ENCODE results near the gene DOCK1. TPM values are rescaled to one million over a fixed set of nuclear protein-coding genes. Genes with fewer than 3 reads are reported as not detected.

DOCK1 gene
- total RNA-seq, 1 experiment from 2014 or later: 22.0 TPM

DNA sequence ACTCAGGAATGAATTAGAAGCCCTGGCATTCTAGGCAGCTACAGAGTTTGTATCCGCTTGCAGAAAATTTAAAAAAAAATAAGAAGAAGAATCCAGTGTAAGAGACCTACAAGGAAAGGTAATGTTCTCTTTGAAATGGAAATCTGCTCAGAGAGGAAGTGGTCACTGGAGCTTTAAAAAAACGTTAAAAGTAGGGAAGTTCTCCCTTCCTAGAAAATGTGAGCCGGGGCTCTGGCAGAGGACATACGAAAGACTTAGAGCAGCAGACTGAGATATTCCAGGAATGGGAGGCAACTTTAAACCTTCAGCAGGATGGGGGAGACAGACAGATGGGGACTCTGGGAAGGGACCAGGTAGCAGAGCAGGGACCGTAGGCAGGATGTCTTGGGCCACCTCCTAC, 494.4 kb downstream of the DOCK1 start:
- DNase-seq: no peak
- Histone ChIP-seq H3K36me3 (peaks cover 4% of the 10 kb centered on the region; the same call in 1 of the 2 replicates), H3K9me3 (no peaks in the 10 kb centered on the region), H3K27me3 (no peaks in the 10 kb centered on the region), H3K4me3 (no peak overlapping the region)

DNA sequence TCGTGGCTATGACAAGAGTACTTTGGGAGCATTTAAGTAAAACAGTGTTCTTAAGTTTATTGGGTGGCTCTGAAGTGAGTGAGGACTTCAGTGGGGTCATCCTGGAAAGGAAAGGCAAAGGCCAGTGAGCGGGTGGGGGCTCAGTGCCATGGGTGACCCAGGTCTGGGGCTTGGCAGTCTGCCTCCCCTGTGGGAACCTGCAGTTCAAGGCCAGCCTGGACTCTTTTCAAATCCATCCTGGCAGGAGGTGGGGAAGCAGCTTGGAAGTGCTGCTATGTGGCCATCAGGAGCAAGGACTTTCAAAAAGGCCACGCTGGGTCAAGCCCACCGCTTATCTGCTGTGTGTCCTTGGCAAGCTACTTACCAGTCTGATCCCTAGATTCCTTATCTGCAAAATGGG, 495.0 kb downstream of the DOCK1 start:
- H3K36me3 ChIP-seq: peaks cover 4% of the 10 kb centered on the region; the same call in 1 of the 2 replicates
- H3K27me3 ChIP-seq: no peaks in the 10 kb centered on the region
- DNase-seq: no peak
- H3K4me3 ChIP-seq: no peak overlapping the region
- H3K9me3 ChIP-seq: no peaks in the 10 kb centered on the region

DNA sequence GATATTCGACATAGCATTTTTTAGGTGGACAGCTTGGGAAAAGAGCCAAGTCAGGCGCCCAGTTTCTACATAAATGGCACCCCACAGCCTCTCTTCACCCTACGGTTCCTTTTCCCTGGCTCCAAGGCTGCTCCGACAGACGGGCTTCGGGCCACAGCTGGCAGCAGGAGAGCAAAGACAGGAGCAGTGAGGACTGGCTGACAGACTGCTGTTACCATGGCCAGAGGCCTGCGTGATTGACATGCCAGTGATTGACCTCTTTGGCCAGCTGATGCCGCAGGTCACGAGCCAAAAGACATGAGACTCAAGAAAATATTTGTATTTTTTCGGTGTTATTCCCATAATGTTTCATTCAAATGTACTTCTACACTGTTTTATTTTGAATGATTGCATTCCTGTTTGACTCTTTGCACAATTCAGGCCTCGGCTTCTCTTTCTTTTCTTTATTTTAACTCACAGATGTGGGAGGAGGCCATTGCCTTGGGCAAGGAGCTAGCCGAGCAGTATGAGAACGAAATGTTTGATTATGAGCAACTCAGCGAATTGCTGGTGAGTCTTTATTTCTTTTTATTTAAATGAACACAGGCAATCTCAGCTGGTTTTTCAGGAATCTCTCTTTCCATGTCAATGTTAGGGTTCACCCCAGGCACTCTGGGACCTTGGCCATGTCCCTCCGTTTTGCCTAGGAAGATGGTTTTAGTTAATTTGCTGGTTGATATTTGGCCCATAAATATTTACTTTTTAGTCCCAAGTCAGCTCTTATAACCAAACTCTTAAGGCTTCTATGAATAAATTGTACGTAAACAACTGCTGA, 497.6 kb downstream of the DOCK1 start:
- H3K4me3 ChIP-seq: no peak overlapping the region
- no peak for DNase-seq
- H3K27me3 ChIP-seq: no peaks in the 10 kb centered on the region
- H3K36me3 ChIP-seq: peaks cover 4% of the 10 kb centered on the region; the same call in 1 of the 2 replicates
- H3K9me3 ChIP-seq: no peaks in the 10 kb centered on the region

DNA sequence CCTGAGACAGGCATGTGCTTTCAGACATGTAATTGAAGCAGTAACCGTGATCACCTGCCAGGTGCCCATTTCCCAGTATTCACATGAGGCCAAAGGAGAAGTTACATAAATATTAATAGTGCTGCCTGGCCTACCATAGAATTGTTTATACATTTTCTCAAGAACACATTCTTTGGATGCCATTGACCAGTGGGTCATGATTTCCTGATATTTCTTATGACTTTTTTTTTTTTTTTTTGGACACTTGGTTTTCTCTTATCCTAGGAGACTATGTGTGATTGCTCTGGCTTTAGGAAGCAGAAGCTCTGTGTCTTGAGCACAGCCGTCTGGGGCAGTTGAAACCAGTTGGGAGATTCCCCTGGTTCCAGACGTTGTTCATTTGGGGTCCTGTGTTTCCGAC, 500.0 kb downstream of the DOCK1 start:
- no peak overlapping the region for H3K4me3 ChIP-seq
- no peak for DNase-seq
- H3K27me3 ChIP-seq: no peaks in the 10 kb centered on the region
- peaks cover 4% of the 10 kb centered on the region; the same call in 1 of the 2 replicates for H3K36me3 ChIP-seq
- no peaks in the 10 kb centered on the region for H3K9me3 ChIP-seq

DNA sequence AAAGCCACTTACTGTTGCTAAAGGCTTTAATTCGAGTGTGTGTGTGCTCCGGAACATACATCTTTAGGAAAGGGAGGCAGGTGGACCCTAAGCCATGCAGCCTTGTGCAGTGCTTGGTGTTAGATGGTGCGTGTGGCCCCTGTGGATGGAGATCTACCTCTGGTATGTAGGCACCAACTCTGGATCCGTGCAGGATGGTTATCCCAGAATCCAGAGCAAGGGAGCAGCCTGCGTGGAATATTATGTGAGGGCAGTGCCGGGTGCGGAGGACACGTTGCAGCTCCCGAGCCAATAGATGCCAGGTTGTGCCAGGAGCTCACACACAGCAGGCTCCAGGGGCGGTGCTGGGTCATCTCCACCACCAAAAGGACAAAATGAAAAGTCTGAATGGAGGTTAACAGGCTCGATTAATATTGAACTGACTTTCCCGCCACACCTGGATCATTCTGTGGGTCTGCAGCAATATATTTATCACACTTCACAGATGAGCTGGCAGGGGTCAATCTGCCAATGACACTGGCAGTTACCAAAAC, 500.9 kb downstream of the DOCK1 start:
- H3K9me3 ChIP-seq: no peaks in the 10 kb centered on the region
- H3K4me3 ChIP-seq: no peak overlapping the region
- H3K27me3 ChIP-seq: no peaks in the 10 kb centered on the region
- peaks cover 2% of the 10 kb centered on the region; the same call in 1 of the 2 replicates for H3K36me3 ChIP-seq
- DNase-seq: no peak

DNA sequence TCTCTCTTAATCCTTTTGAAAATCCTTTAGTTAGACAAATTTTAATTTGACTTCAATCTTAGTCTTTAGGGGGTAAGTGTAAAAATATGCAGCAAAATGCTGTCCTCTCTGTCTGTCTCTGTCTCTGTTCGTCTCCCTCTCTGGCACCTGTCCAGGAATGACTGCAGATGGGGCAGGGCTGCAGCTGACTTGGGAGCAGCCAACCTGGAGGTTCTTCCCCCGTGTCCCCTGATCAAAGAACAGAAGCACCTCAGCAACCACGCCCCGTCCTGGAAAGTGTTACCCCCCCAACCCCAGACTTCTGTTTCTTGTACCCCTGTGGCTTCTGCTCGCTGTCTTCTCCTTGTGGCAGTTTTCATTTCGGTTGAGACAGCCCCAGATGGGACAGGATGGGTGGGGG, 502.3 kb downstream of the DOCK1 start:
- Histone ChIP-seq H3K4me3 (no peak overlapping the region), H3K27me3 (no peaks in the 10 kb centered on the region), H3K9me3 (no peaks in the 10 kb centered on the region), H3K36me3 (no peaks in the 10 kb centered on the region)
- no peak for DNase-seq

DNA sequence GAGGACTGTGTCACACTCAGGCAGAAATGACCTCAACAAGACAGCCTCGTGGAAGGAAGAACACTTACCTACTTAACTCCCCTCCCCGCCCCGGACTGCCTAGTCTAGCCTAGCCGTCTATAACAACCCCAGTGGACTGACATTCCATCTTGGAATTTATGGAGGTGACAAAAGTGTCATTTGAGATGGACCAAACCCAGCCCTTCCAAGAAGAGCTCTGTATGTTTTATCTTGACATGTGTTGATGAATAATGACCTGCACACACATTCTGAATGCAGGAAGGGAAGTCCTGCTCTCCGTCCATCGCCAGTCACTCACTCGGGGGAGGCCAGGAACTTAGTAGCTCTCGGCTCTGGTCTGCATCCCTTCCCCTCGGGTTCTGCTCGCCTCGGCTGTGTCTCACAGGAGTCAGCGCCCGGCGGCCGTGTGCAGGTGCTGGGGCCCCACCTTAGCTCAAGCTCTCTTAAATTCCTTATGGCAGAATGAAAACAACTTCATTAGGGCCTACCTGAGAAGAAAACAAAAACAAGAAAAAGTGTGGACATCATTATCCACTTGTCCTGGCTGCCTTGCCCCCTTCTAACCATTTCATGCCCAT, 503.0 kb downstream of the DOCK1 start:
- Histone ChIP-seq H3K9me3 (no peaks in the 10 kb centered on the region), H3K4me3 (no peak overlapping the region), H3K36me3 (no peaks in the 10 kb centered on the region), H3K27me3 (no peaks in the 10 kb centered on the region)
- DNase-seq: no peak

DNA sequence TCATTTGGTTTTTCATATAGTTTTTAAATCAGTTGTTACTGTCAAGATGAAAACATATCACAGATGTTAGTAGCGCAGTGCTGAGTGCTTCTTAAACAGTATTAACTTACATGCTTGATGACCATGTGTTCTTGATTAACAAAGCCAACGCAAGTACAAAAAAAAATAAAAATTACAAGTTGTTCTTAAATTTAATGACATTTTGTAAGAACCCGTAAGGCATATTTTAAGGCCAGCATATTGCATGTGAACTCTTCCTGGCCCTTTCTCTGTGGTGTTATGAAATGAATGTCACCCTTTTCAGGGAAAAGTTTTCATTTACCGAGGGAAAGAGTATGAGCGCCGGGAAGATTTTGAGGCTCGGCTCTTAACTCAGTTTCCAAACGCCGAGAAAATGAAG, 503.5 kb downstream of the DOCK1 start:
- no peak for DNase-seq
- H3K36me3 ChIP-seq: no peaks in the 10 kb centered on the region
- H3K27me3 ChIP-seq: no peaks in the 10 kb centered on the region
- H3K4me3 ChIP-seq: no peak overlapping the region
- no peaks in the 10 kb centered on the region for H3K9me3 ChIP-seq

DNA sequence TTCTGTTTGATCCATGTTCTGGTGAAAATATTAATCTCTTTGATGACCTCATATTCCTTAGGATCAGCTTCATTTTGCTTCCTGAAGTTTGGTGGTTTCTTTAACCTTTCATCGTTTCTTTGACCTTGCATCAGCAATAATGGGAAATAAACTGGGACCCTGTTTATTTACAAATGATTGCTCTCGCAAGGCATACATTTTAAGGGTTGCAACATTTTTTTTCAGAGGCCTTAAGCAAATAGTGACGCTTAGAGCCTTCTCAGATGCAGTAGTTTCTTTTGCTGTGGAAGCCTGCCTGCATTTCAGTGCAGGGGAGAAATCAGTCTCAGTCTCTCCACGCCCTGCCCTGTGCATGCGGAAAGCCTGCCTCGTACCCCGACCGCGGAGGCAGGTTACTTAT, 504.8 kb downstream of the DOCK1 start:
- H3K27me3 ChIP-seq: no peaks in the 10 kb centered on the region
- DNase-seq: no peak
- H3K36me3 ChIP-seq: no peaks in the 10 kb centered on the region
- no peaks in the 10 kb centered on the region for H3K9me3 ChIP-seq
- H3K4me3 ChIP-seq: no peak overlapping the region

DNA sequence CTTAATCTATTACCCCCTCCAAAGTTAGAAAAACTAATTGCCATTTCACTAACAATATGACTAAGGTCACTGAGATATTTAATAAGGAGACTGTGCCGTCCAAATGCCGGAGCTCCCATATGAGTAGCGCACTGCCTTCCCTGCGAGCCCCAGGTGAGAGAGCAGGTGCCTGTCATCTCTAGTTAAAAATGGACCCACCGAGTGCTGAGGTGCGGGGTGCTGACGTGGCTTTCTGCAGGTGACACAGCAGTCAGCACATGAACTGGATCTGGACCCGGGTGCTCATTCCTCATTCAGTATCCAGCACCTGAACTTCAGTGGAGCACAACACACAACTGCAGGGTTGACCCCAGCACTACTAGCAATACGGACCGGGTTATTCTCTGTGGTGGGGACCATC, 505.8 kb downstream of the DOCK1 start:
- Histone ChIP-seq H3K27me3 (no peaks in the 10 kb centered on the region), H3K36me3 (no peaks in the 10 kb centered on the region), H3K4me3 (no peak overlapping the region), H3K9me3 (no peaks in the 10 kb centered on the region)
- no peak for DNase-seq

DNA sequence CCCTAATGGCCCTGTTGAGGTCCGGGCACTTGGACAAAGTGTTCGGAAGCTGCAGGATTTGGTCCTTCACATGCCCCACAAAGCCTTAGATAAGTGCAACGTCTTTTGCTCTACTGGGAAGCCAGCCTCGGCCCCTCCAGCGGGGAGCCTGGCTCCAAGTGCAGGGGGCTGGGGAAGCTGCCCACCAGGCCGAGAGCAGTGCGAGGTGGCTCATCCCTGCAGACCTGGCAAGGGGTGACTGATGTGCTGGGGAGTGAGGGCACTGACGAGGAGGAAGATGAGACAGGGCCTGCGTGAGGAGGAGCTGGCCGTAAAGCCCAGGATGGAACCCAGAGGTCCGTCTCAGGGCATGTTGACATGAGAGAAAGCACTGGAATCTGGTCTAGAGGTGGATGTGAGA, 508.1 kb downstream of the DOCK1 start:
- Histone ChIP-seq H3K36me3 (no peaks in the 10 kb centered on the region), H3K4me3 (no peak overlapping the region), H3K27me3 (no peaks in the 10 kb centered on the region), H3K9me3 (no peaks in the 10 kb centered on the region)
- DNase-seq: no peak

DNA sequence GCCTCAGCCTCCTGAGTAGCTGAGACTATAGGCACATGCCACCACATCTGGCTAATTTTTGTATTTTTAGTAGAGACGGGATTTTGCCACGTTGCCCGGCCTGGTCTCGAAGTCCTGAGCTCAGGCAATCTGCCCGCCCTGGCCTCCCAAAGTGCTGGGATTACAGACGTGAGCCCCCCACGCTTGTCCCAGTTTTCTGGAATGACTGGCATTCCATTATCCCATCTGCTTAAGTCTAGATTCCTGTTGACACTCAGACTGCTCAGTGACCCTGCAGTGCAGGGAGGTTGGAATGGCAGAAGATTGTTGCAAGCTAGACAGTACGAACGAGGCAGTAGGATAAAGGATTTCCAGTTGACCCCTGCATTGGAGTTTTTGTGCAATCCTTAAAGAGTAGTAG, 508.8 kb downstream of the DOCK1 start:
- H3K27me3 ChIP-seq: no peaks in the 10 kb centered on the region
- H3K9me3 ChIP-seq: no peaks in the 10 kb centered on the region
- DNase-seq: no peak
- no peak overlapping the region for H3K4me3 ChIP-seq
- no peaks in the 10 kb centered on the region for H3K36me3 ChIP-seq

DNA sequence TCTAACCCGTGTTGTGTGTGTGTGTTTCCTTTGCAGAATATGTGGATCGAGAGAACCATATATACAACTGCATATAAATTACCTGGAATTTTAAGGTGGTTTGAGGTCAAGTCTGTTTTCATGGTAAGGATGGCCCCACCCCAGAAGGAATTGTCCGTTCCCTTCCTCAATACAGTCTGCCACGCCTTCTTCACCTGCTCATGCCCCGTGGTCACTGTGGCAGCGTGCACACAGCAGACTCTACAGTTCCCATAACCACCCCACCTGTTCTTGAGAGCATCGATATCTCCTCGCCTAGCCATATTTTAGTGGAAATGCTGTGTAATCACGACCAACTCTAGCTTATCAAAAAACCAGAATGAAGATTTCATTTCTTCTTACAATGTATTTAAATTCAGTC, 509.9 kb downstream of the DOCK1 start:
- no peak for DNase-seq
- no peaks in the 10 kb centered on the region for H3K36me3 ChIP-seq
- H3K9me3 ChIP-seq: no peaks in the 10 kb centered on the region
- no peaks in the 10 kb centered on the region for H3K27me3 ChIP-seq
- H3K4me3 ChIP-seq: no peak overlapping the region

DNA sequence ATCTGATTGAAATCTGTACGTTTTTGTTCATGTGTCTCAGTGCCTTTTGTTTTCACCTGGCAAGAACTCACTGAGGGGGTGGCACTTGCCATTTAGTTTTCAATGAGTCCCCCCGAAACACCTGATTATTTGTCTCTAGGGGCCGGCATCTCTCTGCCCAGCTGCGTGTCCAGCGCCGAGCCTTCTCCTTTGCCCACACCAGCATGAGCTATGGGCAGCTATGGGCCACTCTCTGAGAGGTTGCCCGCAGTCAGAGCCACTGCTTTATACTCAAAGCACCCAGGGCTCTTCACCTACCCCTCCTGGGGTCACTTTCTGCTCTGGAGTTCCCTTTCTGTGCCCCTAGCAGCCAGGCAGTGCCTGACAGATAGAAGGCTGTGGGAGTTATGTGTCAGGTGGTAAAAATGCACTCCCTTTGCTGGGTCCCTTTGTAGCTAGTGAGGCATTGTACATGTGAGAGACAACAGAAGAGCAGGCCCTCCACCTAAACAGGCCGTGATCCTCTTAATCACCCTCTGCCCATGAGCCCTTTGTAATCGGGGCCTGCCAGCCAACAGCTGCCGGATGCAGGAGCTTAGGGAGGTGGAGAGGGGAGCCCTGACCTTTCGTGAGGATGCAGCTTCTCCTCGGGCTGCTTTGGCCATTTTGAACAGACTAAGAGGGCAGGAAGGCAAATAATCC, 510.8 kb downstream of the DOCK1 start:
- DNase-seq: no peak
- Histone ChIP-seq H3K4me3 (no peak overlapping the region), H3K9me3 (no peaks in the 10 kb centered on the region), H3K27me3 (no peaks in the 10 kb centered on the region), H3K36me3 (no peaks in the 10 kb centered on the region)

DNA sequence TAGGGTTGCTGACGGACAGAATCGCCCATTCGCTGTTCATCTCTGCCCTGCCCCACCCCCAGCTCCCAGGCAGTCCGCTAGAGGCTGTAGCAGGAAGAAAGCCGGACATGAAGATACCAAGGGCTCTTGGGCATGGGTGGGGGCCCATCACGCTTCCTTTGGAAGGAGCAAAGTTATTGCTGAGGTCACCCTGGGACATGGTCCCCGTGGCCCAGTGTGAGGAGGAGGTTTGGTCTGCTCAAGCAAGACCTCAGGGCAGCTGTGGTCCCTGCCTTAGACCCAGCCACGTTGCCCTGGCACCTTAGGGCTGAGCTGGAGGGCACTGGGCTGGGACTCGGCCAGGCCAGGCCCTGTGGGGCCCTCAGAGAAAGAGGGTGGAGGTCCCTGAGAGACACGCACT, 511.8 kb downstream of the DOCK1 start:
- Histone ChIP-seq H3K9me3 (no peaks in the 10 kb centered on the region), H3K36me3 (no peaks in the 10 kb centered on the region), H3K4me3 (no peak overlapping the region), H3K27me3 (no peaks in the 10 kb centered on the region)
- DNase-seq: no peak

DNA sequence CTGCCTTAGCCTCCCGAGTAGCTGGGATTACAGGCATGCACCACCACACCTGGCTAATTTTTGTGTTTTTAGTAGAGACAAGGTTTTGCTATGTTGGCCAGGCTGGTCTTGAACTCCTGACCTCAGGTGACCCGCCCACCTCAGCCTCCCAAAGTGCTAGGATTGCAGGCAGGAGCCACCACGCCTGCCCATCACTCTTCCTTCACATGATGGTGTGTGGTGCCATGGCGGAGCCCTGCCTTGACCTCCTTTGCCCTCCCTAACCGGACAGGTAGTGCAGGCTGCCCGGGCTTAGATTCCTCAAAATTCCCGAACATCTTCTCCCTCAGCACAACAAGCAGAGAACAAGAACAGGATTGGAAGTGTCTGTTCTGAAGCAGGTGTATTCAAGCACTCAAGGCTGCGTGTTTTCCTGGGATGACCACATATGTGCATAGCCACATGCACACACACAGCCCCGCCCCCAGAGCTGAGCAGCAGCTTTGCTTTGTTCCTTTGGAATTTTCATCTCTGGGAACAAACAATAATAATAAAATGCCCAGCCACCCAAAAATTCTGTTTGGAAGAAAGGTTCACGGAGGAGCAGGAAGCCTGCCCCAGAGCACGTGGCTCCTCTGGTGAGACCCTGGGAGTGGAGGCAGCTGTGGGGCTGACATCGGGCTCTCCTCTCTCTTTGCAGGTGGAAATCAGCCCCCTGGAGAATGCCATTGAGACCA, 512.6 kb downstream of the DOCK1 start:
- no peaks in the 10 kb centered on the region for H3K36me3 ChIP-seq
- DNase-seq: no peak
- H3K4me3 ChIP-seq: no peak overlapping the region
- H3K9me3 ChIP-seq: no peaks in the 10 kb centered on the region
- no peaks in the 10 kb centered on the region for H3K27me3 ChIP-seq

All from MG63 (cell line).